HG02763 (cell line): ENCODE data around the gene OOSP4A.

Experiments used
- ATAC-seq: cut with Tn5 transposase; IDR thresholded peaks from one replicate; pipeline ENCODE4 v1.9.1; 2021; ENCODE audit warnings: mild to moderate bottlenecking, moderate library complexity; ENCODE audit not compliant: unreplicated experiment

Gene OOSP4A

GRCh38 chr11:59963733-59964132 is at the start of gene OOSP4A:
Gene OOSP4A (plus strand): TSS chr11:59964033. CDS start chr11:59964033, 0 bp downstream.
- ATAC-seq, result no peak

GRCh38 chr11:59918480-59918879 is 45.4 kb upstream of the OOSP4A start:
- ATAC-seq, result no peak

GRCh38 chr11:59918987-59919589 is 44.7 kb upstream of the OOSP4A start:
- no peak for ATAC-seq

- no peak for ATAC-seq
These were observed 40.0 kb upstream of the OOSP4A start for GRCh38 chr11:59923813-59924212.

- ATAC-seq, result no peak
These were observed 32.1 kb upstream of the OOSP4A start for GRCh38 chr11:59931688-59932087.

- no peak for ATAC-seq
These were observed 25.7 kb upstream of the OOSP4A start, which contains the start of gene OOSP1 for GRCh38 chr11:59938132-59938531. Gene OOSP1 (plus strand): TSS chr11:59938432. CDS start chr11:59938455, 23 bp downstream.

- ATAC-seq, result no peak
These were observed 25.1 kb upstream of the OOSP4A start for GRCh38 chr11:59938718-59939117.

- no peak for ATAC-seq
These were observed 24.4 kb upstream of the OOSP4A start for GRCh38 chr11:59939482-59939881.

- ATAC-seq, result no peak
These were observed 22.7 kb upstream of the OOSP4A start for GRCh38 chr11:59941091-59941490.

- no peak for ATAC-seq
These were observed 19.7 kb upstream of the OOSP4A start for GRCh38 chr11:59943997-59944714.

- ATAC-seq, result no peak
These were observed 19.1 kb upstream of the OOSP4A start for GRCh38 chr11:59944720-59945119.

GRCh38 chr11:59953463-59954218 is 10.2 kb upstream of the OOSP4A start:
- ATAC-seq, result no peak

GRCh38 chr11:59954219-59954847 is 9.5 kb upstream of the OOSP4A start:
- ATAC-seq, result no peak

GRCh38 chr11:59957094-59957493 is 6.7 kb upstream of the OOSP4A start:
- no peak for ATAC-seq

- no peak for ATAC-seq
These were observed 3.1 kb upstream of the OOSP4A start for GRCh38 chr11:59960502-59961381.

- ATAC-seq, result no peak
These were observed 1.7 kb upstream of the OOSP4A start for GRCh38 chr11:59962107-59962482.

GRCh38 chr11:59965424-59965823 is 1.6 kb downstream of the OOSP4A start:
- ATAC-seq, result no peak

- no peak for ATAC-seq
These were observed 2.4 kb downstream of the OOSP4A start for GRCh38 chr11:59966201-59966600.

- ATAC-seq, result no peak
These were observed 4.0 kb downstream of the OOSP4A start for GRCh38 chr11:59967677-59968394.

- ATAC-seq, result no peak
These were observed 4.6 kb downstream of the OOSP4A start for GRCh38 chr11:59968395-59968783.
